ENCODE results near the gene ITGA3.

The ITGA3 gene

DNA sequence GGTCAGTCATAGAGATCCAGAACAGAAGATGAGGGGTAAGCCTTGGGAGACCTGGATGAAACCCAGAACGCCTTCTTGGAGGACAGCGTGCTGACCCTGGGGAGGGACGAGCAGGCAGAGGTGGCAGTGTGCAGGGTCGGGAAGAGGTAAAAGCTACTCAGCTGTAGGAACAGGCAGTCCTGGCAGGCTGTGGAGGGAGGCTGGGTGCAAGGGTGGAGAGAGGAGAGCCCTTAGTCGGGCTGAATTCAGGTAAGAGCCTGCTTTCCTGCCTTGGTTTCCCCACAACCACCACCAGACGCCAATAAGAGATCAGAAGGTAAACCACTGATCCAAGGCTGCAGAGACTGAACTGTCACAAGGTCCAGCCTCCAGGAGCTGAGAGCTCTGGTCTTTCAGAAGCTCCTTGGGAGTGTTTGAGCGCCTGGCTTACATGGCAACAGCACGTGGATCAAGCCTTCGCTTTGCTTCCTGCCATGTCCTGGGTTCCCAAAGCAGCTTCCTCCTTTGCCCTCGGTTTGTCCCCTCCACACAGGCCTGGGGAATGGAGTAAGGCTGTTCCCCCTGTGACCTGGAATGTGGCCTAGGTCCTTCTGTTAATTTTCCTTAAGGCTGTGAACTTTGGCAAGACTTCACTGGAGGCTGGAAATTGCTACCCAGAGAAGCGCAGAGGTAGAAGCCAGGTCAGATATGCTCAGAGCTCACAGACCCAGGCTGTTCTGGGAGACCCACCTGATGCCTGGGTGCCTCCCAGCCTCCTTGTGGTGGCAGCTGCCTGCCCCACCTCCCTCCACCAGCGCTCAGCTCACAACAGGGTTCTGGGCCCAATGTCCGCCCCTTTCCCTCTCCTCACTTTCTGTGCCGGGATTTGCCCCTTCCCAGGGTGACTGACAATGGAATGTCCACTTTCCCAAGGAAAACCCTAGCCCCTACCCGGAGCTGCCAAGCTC lies 35.3 kb downstream of the ITGA3 start:
- H3K9me3 ChIP-seq (ENCODE audit: insufficient read depth, low read depth, low read length): no peaks in the 10 kb centered on the region
- H3K36me3 ChIP-seq (ENCODE audit: insufficient read depth, low read depth, low read length): no peaks in the 10 kb centered on the region
- no peak overlapping the region for H3K9ac ChIP-seq (ENCODE audit: low read depth, low read length)
- peaks cover 3% of the 10 kb centered on the region; the same call in 1 of the 2 replicates for H3K4me1 ChIP-seq (ENCODE audit: insufficient read depth, low read length)
- H3K27ac ChIP-seq (ENCODE audit: low read length): no peak overlapping the region
- H3K27me3 ChIP-seq (ENCODE audit: insufficient read depth, low read length): no peaks in the 10 kb centered on the region
- H3K4me3 ChIP-seq (ENCODE audit: low read length): no peak overlapping the region

GRCh38 chr17:50091918-50092285 lies 36.0 kb downstream of the ITGA3 start:
- Histone ChIP-seq H3K36me3 (ENCODE audit: insufficient read depth, low read depth, low read length) (no peaks in the 10 kb centered on the region), H3K4me1 (ENCODE audit: insufficient read depth, low read length) (peaks cover 3% of the 10 kb centered on the region; the same call in 1 of the 2 replicates), H3K9ac (ENCODE audit: low read depth, low read length) (no peak overlapping the region), H3K4me3 (ENCODE audit: low read length) (no peak overlapping the region), H3K9me3 (ENCODE audit: insufficient read depth, low read depth, low read length) (no peaks in the 10 kb centered on the region), H3K27me3 (ENCODE audit: insufficient read depth, low read length) (no peaks in the 10 kb centered on the region), H3K27ac (ENCODE audit: low read length) (no peak overlapping the region)

- Histone ChIP-seq H3K36me3 (ENCODE audit: insufficient read depth, low read depth, low read length) (peaks cover 4% of the 10 kb centered on the region; the same call in 1 of the 2 replicates), H3K27ac (ENCODE audit: low read length) (no peak overlapping the region)
Measured at GRCh38 chr17:50093246-50093645, 37.3 kb downstream of the ITGA3 start.

GRCh38 chr17:50093807-50094206 lies 37.9 kb downstream of the ITGA3 start:
- Histone ChIP-seq H3K4me1 (ENCODE audit: insufficient read depth, low read length) (peaks cover 3% of the 10 kb centered on the region; the same call in 1 of the 2 replicates), H3K9ac (ENCODE audit: low read depth, low read length) (no peak overlapping the region), H3K27ac (ENCODE audit: low read length) (no peak overlapping the region), H3K4me3 (ENCODE audit: low read length) (no peak overlapping the region; the same call in 1 of the 2 replicates), H3K36me3 (ENCODE audit: insufficient read depth, low read depth, low read length) (peaks cover 4% of the 10 kb centered on the region; the same call in 1 of the 2 replicates), H3K9me3 (ENCODE audit: insufficient read depth, low read depth, low read length) (no peaks in the 10 kb centered on the region), H3K27me3 (ENCODE audit: insufficient read depth, low read length) (no peaks in the 10 kb centered on the region)

More at GRCh38 chr17:50093246-50093645, 37.3 kb downstream of the ITGA3 start:
- H3K27me3 ChIP-seq (ENCODE audit: insufficient read depth, low read length): no peaks in the 10 kb centered on the region
- H3K4me3 ChIP-seq (ENCODE audit: low read length): no peak overlapping the region
- H3K9me3 ChIP-seq (ENCODE audit: insufficient read depth, low read depth, low read length): no peaks in the 10 kb centered on the region
- peaks cover 3% of the 10 kb centered on the region; the same call in 1 of the 2 replicates for H3K4me1 ChIP-seq (ENCODE audit: insufficient read depth, low read length)
- no peak overlapping the region for H3K9ac ChIP-seq (ENCODE audit: low read depth, low read length)

- Histone ChIP-seq H3K4me3 (ENCODE audit: low read length) (peak overlapping the region; percentile 74), H3K27me3 (ENCODE audit: insufficient read depth, low read length) (no peaks in the 10 kb centered on the region), H3K9me3 (ENCODE audit: insufficient read depth, low read depth, low read length) (no peaks in the 10 kb centered on the region), H3K4me1 (ENCODE audit: insufficient read depth, low read length) (peaks cover 3% of the 10 kb centered on the region; the same call in 1 of the 2 replicates), H3K9ac (ENCODE audit: low read depth, low read length) (no peak overlapping the region), H3K27ac (ENCODE audit: low read length) (no peak overlapping the region), H3K36me3 (ENCODE audit: insufficient read depth, low read depth, low read length) (peaks cover 4% of the 10 kb centered on the region; the same call in 1 of the 2 replicates)
Measured at GRCh38 chr17:50094243-50094752, 38.4 kb downstream of the ITGA3 start.

DNA sequence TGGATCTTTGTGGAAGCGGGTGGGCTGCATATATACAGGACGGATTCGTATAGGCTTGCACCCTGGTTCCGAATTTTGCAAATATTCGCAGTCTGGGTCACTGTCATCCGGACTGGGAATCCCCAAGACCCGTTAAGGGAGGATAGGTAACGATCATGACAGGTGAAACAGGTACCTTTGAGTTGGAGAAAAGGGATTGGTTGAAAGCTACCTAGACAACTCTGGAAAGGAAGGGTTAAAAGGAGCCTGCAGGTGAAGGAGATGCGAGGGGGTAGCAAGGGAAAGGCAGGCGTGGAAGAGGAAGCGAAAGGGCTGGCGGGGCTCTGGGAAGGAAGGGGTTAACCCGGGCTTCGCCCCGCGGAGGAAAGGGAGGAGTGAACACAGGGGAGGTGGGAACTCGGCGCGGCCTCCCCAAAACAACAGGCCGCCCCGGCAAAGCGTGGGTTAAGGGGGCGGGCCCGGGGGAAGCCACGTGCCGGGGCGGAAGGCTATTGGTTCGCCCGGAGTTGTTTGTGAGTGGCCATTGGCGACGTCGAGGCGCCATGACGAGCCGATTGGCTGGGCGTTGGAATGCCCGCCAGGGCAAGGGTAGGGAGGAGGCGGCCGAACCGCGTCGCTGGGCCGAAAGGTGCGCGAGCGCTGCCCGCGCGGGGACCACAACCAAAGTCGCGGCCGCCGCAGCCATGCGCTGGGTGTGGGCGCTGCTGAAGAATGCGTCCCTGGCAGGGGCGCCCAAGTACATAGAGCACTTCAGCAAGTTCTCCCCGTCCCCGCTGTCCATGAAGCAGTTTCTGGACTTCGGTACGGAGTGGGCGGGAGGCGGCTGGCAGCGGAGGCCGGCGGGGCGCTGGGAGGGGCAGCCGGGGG lies 39.1 kb downstream of the ITGA3 start, which contains the start of gene PDK2:
Gene PDK2, plus strand, starts transcription at position 599 of the 867 bp plus-strand sequence. Its CDS starts 85 bp downstream, at position 684.
- Histone ChIP-seq H3K9ac (ENCODE audit: low read depth, low read length) (peak within 1 kb of the TSS; percentile 79; the same call in 1 of the 2 replicates), H3K27ac (ENCODE audit: low read length) (no peak within 1 kb of the TSS), H3K27me3 (ENCODE audit: insufficient read depth, low read length) (no peaks in the 10 kb centered on the region)

GRCh38 chr17:50095626-50096037 lies 39.7 kb downstream of the ITGA3 start:
- Histone ChIP-seq H3K36me3 (ENCODE audit: insufficient read depth, low read depth, low read length) (peaks cover 4% of the 10 kb centered on the region; the same call in 1 of the 2 replicates), H3K9me3 (ENCODE audit: insufficient read depth, low read depth, low read length) (no peaks in the 10 kb centered on the region), H3K4me3 (ENCODE audit: low read length) (peak overlapping the region; percentile 74), H3K27me3 (ENCODE audit: insufficient read depth, low read length) (no peaks in the 10 kb centered on the region), H3K27ac (ENCODE audit: low read length) (no peak overlapping the region), H3K9ac (ENCODE audit: low read depth, low read length) (peak overlapping the region; percentile 79; the same call in 1 of the 2 replicates), H3K4me1 (ENCODE audit: insufficient read depth, low read length) (peaks cover 5% of the 10 kb centered on the region; the same call in 1 of the 2 replicates)

More for the DNA sequence above, 39.1 kb downstream of the ITGA3 start, which contains the start of gene PDK2:
- H3K36me3 ChIP-seq (ENCODE audit: insufficient read depth, low read depth, low read length): peaks cover 4% of the 10 kb centered on the region; the same call in 1 of the 2 replicates
- peak within 1 kb of the TSS; percentile 74 for H3K4me3 ChIP-seq (ENCODE audit: low read length)
- peaks cover 3% of the 10 kb centered on the region; the same call in 1 of the 2 replicates for H3K4me1 ChIP-seq (ENCODE audit: insufficient read depth, low read length)
- no peaks in the 10 kb centered on the region for H3K9me3 ChIP-seq (ENCODE audit: insufficient read depth, low read depth, low read length)

DNA sequence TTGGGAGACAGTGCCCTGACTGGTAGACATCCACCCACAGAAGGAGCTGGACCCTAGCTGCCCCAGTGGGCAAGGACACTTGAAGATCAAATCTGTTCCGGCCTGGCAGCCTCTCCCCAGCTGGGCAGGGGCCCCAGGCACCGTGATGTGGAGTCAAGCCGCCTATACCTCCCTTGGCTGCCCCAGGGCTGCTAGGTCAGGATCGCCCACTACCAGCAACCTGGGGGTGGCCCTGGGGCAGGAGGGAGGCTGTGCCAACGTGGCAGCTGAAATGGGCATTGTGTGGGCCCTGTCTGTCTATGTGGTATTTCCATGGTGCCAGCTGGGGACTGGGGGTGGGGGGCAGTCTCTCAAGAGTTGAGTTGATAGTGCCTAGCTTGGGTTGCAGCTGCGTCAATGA lies 40.2 kb downstream of the ITGA3 start:
- Histone ChIP-seq H3K9me3 (ENCODE audit: insufficient read depth, low read depth, low read length) (no peaks in the 10 kb centered on the region), H3K9ac (ENCODE audit: low read depth, low read length) (peak overlapping the region; percentile 79; the same call in 1 of the 2 replicates), H3K27ac (ENCODE audit: low read length) (no peak overlapping the region), H3K4me3 (ENCODE audit: low read length) (peak overlapping the region; percentile 74), H3K27me3 (ENCODE audit: insufficient read depth, low read length) (no peaks in the 10 kb centered on the region), H3K4me1 (ENCODE audit: insufficient read depth, low read length) (peaks cover 9% of the 10 kb centered on the region; the same call in 1 of the 2 replicates), H3K36me3 (ENCODE audit: insufficient read depth, low read depth, low read length) (peaks cover 4% of the 10 kb centered on the region; the same call in 1 of the 2 replicates)

- Histone ChIP-seq H3K36me3 (ENCODE audit: insufficient read depth, low read depth, low read length) (peaks cover 4% of the 10 kb centered on the region; the same call in 1 of the 2 replicates), H3K9ac (ENCODE audit: low read depth, low read length) (no peak overlapping the region), H3K27me3 (ENCODE audit: insufficient read depth, low read length) (no peaks in the 10 kb centered on the region), H3K27ac (ENCODE audit: low read length) (no peak overlapping the region), H3K4me3 (ENCODE audit: low read length) (no peak overlapping the region), H3K4me1 (ENCODE audit: insufficient read depth, low read length) (peaks cover 16% of the 10 kb centered on the region; the same call in 1 of the 2 replicates), H3K9me3 (ENCODE audit: insufficient read depth, low read depth, low read length) (no peaks in the 10 kb centered on the region)
Measured at GRCh38 chr17:50096758-50097157, 40.8 kb downstream of the ITGA3 start.

DNA sequence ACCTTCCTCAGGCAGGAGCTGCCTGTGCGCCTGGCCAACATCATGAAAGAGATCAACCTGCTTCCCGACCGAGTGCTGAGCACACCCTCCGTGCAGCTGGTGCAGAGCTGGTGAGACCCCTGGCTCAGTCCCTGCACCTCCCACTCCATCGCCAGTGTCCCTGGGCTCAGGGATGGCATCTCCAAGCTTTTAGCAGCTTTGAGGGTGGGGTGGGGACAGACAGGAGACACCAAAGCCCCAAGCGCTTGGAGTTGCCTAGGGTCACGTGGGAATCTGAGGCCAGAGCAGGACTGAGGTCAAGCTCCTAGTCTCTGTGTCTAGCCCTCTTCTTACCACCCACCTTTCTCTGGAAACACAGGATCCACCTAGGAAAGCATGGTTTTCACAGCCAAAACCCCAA lies 41.5 kb downstream of the ITGA3 start:
- H3K27me3 ChIP-seq (ENCODE audit: insufficient read depth, low read length): no peaks in the 10 kb centered on the region
- H3K9ac ChIP-seq (ENCODE audit: low read depth, low read length): no peak overlapping the region
- peaks cover 4% of the 10 kb centered on the region; the same call in 1 of the 2 replicates for H3K36me3 ChIP-seq (ENCODE audit: insufficient read depth, low read depth, low read length)
- H3K4me1 ChIP-seq (ENCODE audit: insufficient read depth, low read length): peaks cover 17% of the 10 kb centered on the region; the same call in 1 of the 2 replicates
- no peak overlapping the region for H3K4me3 ChIP-seq (ENCODE audit: low read length)
- H3K27ac ChIP-seq (ENCODE audit: low read length): no peak overlapping the region
- no peaks in the 10 kb centered on the region for H3K9me3 ChIP-seq (ENCODE audit: insufficient read depth, low read depth, low read length)

GRCh38 chr17:50097926-50098325 lies 42.0 kb downstream of the ITGA3 start:
- Histone ChIP-seq H3K36me3 (ENCODE audit: insufficient read depth, low read depth, low read length) (peaks cover 4% of the 10 kb centered on the region; the same call in 1 of the 2 replicates), H3K9ac (ENCODE audit: low read depth, low read length) (no peak overlapping the region), H3K27me3 (ENCODE audit: insufficient read depth, low read length) (no peaks in the 10 kb centered on the region), H3K4me1 (ENCODE audit: insufficient read depth, low read length) (peaks cover 17% of the 10 kb centered on the region; the same call in 1 of the 2 replicates), H3K27ac (ENCODE audit: low read length) (no peak overlapping the region), H3K9me3 (ENCODE audit: insufficient read depth, low read depth, low read length) (no peaks in the 10 kb centered on the region), H3K4me3 (ENCODE audit: low read length) (no peak overlapping the region)

All from iPS-20b (cell line).